Spleen (tissue), 11 donors: ENCODE data around the gene CREB3. TPM values are rescaled to one million over a fixed set of nuclear protein-coding genes. Genes with fewer than 3 reads are reported as not detected.

ENCODE experiments used
- DNase-seq: peaks from one replicate; pipeline ENCODE4 v3.0.0-alpha.2; 2020
- H3K27ac ChIP-seq, 8 donors: fragments of 200-600 bp; sonication (generic) in 7 of 8; 1 replicate in 4 of 8; 2 replicates in 4 of 8; pipeline versions ENCODE4 v1.5.0 to v1.8.0; 2016 to 2021; ENCODE audit warnings: inconsistent platforms in 4 of 8, mild to moderate bottlenecking in 4 of 8, moderate library complexity in 1 of 8
- H3K27me3 ChIP-seq, 7 donors: fragments of 200-600 bp; sonication (generic) in 6 of 7; replicated peaks in 1 of 7; 1 replicate in 4 of 7; 2 replicates in 3 of 7; pipeline versions ENCODE4 v1.5.0 to v1.8.0; 2016 to 2021; ENCODE audit warnings: inconsistent platforms in 3 of 7, mild to moderate bottlenecking in 1 of 7
- H3K36me3 ChIP-seq, 6 donors: fragments of 200-600 bp; sonication (generic) in 5 of 6; 1 replicate in 4 of 6; 2 replicates in 2 of 6; pipeline versions ENCODE4 v1.5.0 to v1.8.0; 2016 to 2021; ENCODE audit warnings: inconsistent platforms in 2 of 6
- H3K4me1 ChIP-seq, 6 donors: fragments of 200-600 bp; sonication (generic) in 5 of 6; 1 replicate in 3 of 6; 2 replicates in 3 of 6; pipeline versions ENCODE4 v1.5.0 to v1.8.0; 2016 to 2021; ENCODE audit warnings: inconsistent platforms in 3 of 6
- H3K4me3 ChIP-seq, 8 donors: fragments of 200-600 bp; sonication (generic) in 7 of 8; 1 replicate in 4 of 8; 2 replicates in 4 of 8; pipeline versions ENCODE4 v1.5.0 to v1.8.0; 2016 to 2021; ENCODE audit warnings: inconsistent platforms in 4 of 8, mild to moderate bottlenecking in 4 of 8, moderate library complexity in 2 of 8
- H3K9me3 ChIP-seq, 8 donors: fragments of 200-600 bp; sonication (generic) in 7 of 8; 1 replicate in 4 of 8; 2 replicates in 4 of 8; pipeline versions ENCODE4 v1.5.0 to v1.8.0; 2016 to 2021; ENCODE audit warnings: inconsistent platforms in 4 of 8
- POLR2A ChIP-seq, 3 donors: fragments of 450-650 bp; IDR thresholded peaks; one replicate each; pipeline ENCODE4 v1.5.1; 2017; ENCODE audit warnings: antibody characterized with exemption in 3 of 3, mild to moderate bottlenecking in 1 of 3
- POLR2AphosphoS5 ChIP-seq, 3 donors: sonication (generic); formaldehyde crosslinking; IDR thresholded peaks; one replicate each; pipeline ENCODE4 v1.5.1; 2017; ENCODE audit warnings: antibody characterized with exemption in 3 of 3
- WGBS, 5 donors: extraction: QIAGEN DNeasy Blood & Tissue Kit in 3 of 5; methylation state at CpG; one replicate each; pipeline versions ENCODE4 v1.1.5 to v1.1.7; 2013 to 2018; 5-methylcytosine and 5-hydroxymethylcytosine counted together
- intact Hi-C: fragments of 100-400 bp; cut with DNase I; formaldehyde crosslinking; loops from one replicate; pipeline ENCODE4 v1.15.0; 2023; ENCODE audit warnings: low total_unique reads
- polyA plus RNA-seq, 3 donors: library from polyadenylated mRNA; stranded (reverse); fragments of 200-250 nt; gene quantifications; one replicate each; pipeline ENCODE4 v1.2.1, GENCODE V29; 2013
- total RNA-seq, 7 donors: library from RNA; depleted of rRNA in 3 of 7; stranded (reverse); fragments of >200 nt in 3 of 7; fragmentation: NEBNext Ultra II Directional in 4 of 7; extraction: Animal tissue kit (Norgen Biotek cat#: 25700) in 4 of 7; gene quantifications; one replicate each; pipeline versions ENCODE4 v1.1.0 to v1.2.1, GENCODE V29; 2016 to 2021
- TF ChIP-seq, protein P1 (sequence below), 11 experiments: fragments of 200-600 bp in 7 of 11; fragments of 450-650 bp in 4 of 11; sonication (generic) in 4 of 11; IDR thresholded peaks in 8 of 11; conservative IDR thresholded peaks in 3 of 11; 1 replicate in 7 of 11; 2 replicates in 4 of 11; pipeline versions ENCODE4 v1.4.0 to v1.8.0; 2016 to 2021; ENCODE audit warnings: antibody characterized with exemption in 11 of 11, inconsistent platforms in 4 of 11, mild to moderate bottlenecking in 1 of 11
- donor health status: healthy with polysubstance abuse.
- donor health status: DM: no; HTN: no; CAD: no; lungs with moderate emphysema.
- donor health status: DM: no; HTN: no; CAD: no.
- donor health status: Bipolar disorder and iron deficiency.
- donor health status: healthy.
- donor health status: DM: no; HTN: no; CAD: no.
- donor health status: DM: yes; HTN: yes; CAD: no.

The CREB3 gene
- total and polyA plus RNA-seq, 10 donors, result 14.7 to 35.9 (median 25.7) TPM

DNA sequence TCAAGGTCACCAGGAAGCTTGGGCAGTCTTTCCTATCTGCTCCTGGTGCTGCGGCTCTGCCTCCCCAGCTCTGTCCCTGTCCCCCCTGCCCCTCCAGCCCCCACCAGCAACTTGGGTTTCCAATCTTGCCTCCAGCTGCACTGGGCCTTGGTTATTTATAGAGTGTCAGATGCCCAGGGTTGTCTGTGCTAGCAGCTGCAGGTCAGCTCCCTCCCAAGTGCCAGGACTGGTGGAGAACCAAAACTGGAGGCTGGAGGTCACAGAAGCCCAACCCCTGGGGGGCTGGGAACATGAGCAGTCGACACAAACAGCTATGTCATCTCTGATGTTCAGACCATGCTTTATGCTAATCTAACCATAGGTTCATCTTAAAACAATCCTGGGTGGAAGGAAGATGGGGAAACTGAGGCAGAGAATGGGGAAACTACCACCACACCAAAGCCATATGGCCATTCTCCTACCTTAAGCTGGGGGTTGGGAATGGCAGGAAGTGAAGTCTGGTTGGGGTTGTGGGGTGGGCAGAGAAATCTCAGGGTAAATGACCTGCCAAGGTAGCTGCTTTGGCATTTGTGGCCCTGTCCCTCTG lies 44.4 kb upstream of the CREB3 start:
- Histone ChIP-seq H3K9me3 (no peaks in the 10 kb centered on the region), H3K27ac (peak overlapping the region in 3 of 8 donors; percentile 84 to 90 (median 88)), H3K27me3 (peaks cover 0 to 7% (median 0%) of the 10 kb centered on the region in 7 donors), H3K36me3 (peaks cover 0 to 25% (median 4%) of the 10 kb centered on the region in 6 donors), H3K4me3 (peak overlapping the region in 5 of 8 donors; percentile 13 to 83 (median 71)), H3K4me1 (peaks cover 0 to 64% (median 22%) of the 10 kb centered on the region in 6 donors)
- DNase-seq, result no peak
- whole genome bisulfite sequencing, 5 donors, result 56 to 95% (median 90%) methylated on average over 1 to 2 of the region's 2 CpGs
- TF ChIP-seq, protein P1, sequence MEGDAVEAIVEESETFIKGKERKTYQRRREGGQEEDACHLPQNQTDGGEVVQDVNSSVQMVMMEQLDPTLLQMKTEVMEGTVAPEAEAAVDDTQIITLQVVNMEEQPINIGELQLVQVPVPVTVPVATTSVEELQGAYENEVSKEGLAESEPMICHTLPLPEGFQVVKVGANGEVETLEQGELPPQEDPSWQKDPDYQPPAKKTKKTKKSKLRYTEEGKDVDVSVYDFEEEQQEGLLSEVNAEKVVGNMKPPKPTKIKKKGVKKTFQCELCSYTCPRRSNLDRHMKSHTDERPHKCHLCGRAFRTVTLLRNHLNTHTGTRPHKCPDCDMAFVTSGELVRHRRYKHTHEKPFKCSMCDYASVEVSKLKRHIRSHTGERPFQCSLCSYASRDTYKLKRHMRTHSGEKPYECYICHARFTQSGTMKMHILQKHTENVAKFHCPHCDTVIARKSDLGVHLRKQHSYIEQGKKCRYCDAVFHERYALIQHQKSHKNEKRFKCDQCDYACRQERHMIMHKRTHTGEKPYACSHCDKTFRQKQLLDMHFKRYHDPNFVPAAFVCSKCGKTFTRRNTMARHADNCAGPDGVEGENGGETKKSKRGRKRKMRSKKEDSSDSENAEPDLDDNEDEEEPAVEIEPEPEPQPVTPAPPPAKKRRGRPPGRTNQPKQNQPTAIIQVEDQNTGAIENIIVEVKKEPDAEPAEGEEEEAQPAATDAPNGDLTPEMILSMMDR (IDR thresholded peaks at IDR 0.05 in 8 of 11, conservative IDR thresholded peaks at IDR 0.05 in 3 of 11), result no peak
- no peak for TF ChIP-seq POLR2A (IDR thresholded peaks at IDR 0.05)
- TF ChIP-seq POLR2AphosphoS5 (IDR thresholded peaks at IDR 0.05), result no peak
- intact Hi-C loops, result no loop called here

DNA sequence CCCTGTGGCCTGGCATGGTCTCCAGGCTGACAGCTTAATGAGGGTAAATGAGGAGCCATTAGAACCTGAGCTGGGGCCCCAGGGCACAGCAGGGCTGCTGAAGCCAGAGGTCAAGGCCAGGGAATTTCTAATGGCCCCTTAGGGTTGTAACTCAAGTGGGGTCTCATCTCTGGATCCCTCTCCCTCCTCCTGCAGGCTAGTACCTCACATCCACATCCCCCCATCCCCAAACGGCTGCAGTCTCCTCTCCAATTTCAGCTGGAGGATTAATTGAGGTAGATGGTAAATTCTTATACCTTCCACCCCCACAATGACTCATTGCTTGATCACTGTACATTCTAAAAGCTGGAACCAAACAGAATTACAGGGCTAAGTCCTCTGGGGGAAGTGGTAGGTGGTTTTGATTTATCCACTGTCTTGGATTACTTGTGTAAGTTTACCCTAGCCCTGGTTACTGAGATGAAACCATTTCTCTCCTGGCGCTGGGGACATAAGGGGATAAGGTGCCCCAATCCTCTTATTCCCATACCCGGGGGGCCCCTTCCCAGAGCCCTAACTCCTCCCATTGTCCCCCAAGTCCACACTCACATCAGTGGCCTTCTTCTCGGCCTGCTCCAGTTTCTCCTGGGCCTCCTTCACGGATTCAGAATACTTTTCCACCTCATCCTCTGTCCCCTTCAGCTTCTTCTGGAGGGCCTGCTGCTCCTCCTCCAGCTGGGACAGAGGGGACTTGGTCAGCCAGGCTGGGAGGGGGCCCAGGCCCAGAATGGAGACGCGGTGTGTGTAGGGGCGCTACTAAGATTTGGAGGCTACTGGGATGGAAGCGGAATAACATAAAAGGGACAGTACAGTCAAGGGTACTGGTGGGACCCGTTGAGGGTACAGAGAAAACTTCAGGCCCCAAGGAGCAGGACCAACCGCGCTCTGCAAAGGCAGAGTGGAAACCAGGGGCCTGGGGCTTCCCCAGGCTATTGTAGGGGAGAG lies 43.6 kb upstream of the CREB3 start:
- DNase-seq, result no peak
- Histone ChIP-seq H3K27ac (peak overlapping the region in 7 of 8 donors; percentile 41 to 90 (median 86)), H3K27me3 (peaks cover 0 to 7% (median 0%) of the 10 kb centered on the region in 7 donors), H3K4me3 (peak overlapping the region; percentile 12 to 83 (median 69)), H3K4me1 (peaks cover 0 to 64% (median 22%) of the 10 kb centered on the region in 6 donors), H3K36me3 (peaks cover 0 to 17% (median 4%) of the 10 kb centered on the region in 6 donors), H3K9me3 (no peaks in the 10 kb centered on the region)
- intact Hi-C loops, result no loop called here
- WGBS, 5 donors, result 71 to 88% (median 82%) methylated on average over 12 of the region's 12 CpGs
- no peak for TF ChIP-seq POLR2A (IDR thresholded peaks at IDR 0.05)
- no peak for TF ChIP-seq POLR2AphosphoS5 (IDR thresholded peaks at IDR 0.05)
- TF ChIP-seq, protein P1 (IDR thresholded peaks at IDR 0.05 in 8 of 11, conservative IDR thresholded peaks at IDR 0.05 in 3 of 11), result no peak

DNA sequence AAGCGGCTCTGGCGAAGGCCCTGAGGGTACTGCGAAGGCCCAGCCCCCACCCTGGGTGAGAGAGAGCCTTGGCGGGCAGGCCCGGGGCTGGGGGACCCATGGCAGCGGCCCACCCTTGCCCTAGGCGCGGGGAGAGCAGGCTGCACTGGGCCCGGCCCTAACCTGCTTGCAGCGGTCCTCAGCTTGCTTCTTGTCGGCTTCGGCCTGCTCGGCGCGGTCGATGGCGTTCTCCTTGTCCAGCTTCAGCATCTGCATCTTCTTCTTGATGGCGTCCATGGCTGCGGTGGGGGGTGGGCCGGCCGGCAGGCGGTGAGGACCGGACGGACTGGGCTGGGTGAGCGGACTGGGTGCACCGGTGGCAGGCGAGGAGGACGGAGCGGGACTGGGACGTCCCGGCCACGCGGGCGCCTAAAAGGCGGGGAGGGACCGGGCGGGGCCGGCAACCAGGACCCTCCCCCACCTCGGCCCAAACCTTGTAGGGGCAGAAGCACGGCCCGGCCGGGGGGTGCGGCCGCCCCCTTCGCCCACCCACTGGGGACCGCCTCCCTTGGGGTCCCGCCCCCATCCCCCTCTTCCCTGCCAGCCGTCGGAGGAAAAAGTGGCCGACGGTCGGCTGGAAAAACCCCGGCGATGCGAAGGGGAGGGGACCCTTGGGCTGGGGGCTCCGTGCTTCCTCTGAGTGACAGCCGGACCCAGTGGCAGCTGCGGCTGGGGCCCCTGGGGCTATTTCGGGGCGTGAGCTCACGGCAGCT lies 42.7 kb upstream of the CREB3 start, which contains the start of gene TPM2:
Gene TPM2, minus strand, starts transcription at position 384 of the 752 bp plus-strand sequence. Its CDS starts 108 bp downstream, at position 276.
- no peak for DNase-seq
- peaks cover 0 to 9% (median 3%) of the 10 kb centered on the region in 6 donors for H3K36me3 ChIP-seq
- 27 to 74% (median 37%) methylated on average over 35 to 61 of the region's 61 CpGs for WGBS, 5 donors
- intact Hi-C loops, result no loop called here
- peak within 1 kb of the TSS; percentile 55 to 83 (median 69) for H3K4me3 ChIP-seq
- H3K27ac ChIP-seq, result peak within 1 kb of the TSS; percentile 48 to 90 (median 86)
- H3K27me3 ChIP-seq, result peaks cover 0 to 7% (median 0%) of the 10 kb centered on the region in 7 donors
- H3K4me1 ChIP-seq, result peaks cover 0 to 64% (median 22%) of the 10 kb centered on the region in 6 donors
- H3K9me3 ChIP-seq, result no peaks in the 10 kb centered on the region
- TF ChIP-seq POLR2A (IDR thresholded peaks at IDR 0.05), result no peak
- TF ChIP-seq, protein P1 (IDR thresholded peaks at IDR 0.05 in 8 of 11, conservative IDR thresholded peaks at IDR 0.05 in 3 of 11), result no peak
- TF ChIP-seq POLR2AphosphoS5 (IDR thresholded peaks at IDR 0.05), result peak; percentile 65 to 86 (median 78)
